GM13977 (cell line): Measurements from ENCODE around the gene MANF.
"Not testable (repeated sequence)": the region's sequence is repeated elsewhere in the genome, so short reads cannot be mapped to it uniquely, and the experiment has no call there.

Experiments
- DNase-seq: peaks from one replicate; pipeline ENCODE4 v3.0.0; 2012; ENCODE audit warnings: low spot score
- in situ Hi-C: fragments of 300-500 bp; cut with MboI; formaldehyde crosslinking; loops from one replicate; pipeline ENCODE4 v1.12.0; 2022; ENCODE audit warnings: low sequenced_read_pairs, low pct_unique_long_range_greater_than_20kb, mixed read lengths, inconsistent platforms; ENCODE audit not compliant: unreplicated experiment
- TF ChIP-seq, protein P1 (sequence below): IDR thresholded peaks from 2 replicates; pipeline ENCODE4 v1.5.1; 2012; ENCODE audit warnings: mild to moderate bottlenecking, control low read depth; ENCODE audit not compliant: insufficient read depth; ENCODE audit errors: extremely low read depth, missing control alignments

Gene MANF

DNA sequence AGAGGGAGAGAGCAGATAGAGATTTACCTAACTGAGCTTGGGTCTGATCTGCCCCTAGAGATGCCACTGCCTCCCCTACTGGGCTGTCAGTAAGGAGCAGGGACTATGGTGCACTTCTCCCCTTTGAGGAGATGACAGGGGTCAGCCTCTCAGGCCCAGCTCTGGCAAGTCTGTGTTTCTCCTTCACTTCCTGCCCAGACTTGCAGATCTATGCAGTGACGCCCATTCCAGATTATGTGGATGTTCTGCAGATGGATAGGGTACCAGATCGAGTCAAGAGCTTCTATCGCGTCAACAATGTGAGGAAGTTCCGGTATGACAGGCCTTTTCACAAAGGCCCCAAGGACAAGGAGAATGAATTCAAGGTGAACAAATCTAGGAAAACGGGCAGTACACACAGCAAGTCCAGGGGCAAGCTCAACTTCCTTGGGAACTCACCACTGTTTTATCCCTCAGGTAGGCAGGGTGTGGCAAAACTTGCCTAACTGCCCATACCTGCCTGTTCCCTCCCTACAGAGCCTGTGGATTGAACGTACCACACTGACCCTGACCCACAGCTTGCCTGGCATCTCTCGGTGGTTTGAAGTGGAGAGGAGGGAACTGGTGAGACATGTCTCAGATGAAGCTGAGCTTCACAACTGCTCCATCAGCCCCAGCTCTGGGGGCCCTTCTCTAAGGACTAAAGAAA is 29.1 kb upstream of the MANF start:
- TF ChIP-seq, protein P1, sequence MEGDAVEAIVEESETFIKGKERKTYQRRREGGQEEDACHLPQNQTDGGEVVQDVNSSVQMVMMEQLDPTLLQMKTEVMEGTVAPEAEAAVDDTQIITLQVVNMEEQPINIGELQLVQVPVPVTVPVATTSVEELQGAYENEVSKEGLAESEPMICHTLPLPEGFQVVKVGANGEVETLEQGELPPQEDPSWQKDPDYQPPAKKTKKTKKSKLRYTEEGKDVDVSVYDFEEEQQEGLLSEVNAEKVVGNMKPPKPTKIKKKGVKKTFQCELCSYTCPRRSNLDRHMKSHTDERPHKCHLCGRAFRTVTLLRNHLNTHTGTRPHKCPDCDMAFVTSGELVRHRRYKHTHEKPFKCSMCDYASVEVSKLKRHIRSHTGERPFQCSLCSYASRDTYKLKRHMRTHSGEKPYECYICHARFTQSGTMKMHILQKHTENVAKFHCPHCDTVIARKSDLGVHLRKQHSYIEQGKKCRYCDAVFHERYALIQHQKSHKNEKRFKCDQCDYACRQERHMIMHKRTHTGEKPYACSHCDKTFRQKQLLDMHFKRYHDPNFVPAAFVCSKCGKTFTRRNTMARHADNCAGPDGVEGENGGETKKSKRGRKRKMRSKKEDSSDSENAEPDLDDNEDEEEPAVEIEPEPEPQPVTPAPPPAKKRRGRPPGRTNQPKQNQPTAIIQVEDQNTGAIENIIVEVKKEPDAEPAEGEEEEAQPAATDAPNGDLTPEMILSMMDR: no peak
- DNase-seq: no peak
- in situ Hi-C loops: no loop called here

DNA sequence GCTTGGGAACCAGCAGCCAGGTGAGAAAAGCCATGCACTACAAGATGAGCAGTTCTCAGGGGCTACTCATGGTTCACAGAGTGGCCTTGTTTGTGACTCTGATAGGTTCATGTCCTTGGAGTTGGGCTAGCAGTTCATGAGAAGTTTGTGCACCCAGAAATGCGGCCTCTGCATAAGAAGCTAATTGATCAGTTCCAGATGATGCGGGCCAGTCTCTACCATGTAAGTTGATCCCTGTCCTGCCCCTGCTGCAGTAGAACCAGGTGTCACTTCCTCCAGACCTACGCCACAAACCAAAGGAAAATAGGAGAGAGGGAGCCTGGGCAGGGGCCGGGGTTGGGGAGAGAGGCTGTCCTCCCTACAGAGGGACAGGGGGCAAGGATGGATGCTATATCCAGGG is 27.2 kb upstream of the MANF start:
- no peak for DNase-seq
- TF ChIP-seq, protein P1: no peak
- in situ Hi-C loops: no loop called here

DNA sequence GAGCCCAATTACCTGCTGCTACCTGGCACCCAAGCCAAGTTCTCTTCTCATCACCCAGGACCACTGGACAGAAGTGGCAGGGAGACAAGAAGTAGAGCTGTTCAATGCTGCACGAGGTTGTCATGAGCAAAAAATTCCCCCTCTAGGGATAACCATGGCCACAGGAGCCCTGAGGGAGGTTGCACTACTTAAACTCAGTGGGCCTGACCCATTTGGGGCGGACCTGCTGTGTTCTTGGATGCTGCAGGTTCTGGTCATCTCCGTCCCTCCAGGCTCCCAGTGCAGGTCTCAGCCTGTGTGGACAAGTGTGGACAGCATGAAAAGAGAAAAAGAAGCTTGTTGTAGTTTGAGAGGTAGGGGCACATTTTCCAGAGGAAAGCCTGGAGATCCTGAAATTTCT is 26.1 kb upstream of the MANF start:
- in situ Hi-C loops: no loop called here
- DNase-seq: no peak
- TF ChIP-seq, protein P1: no peak

DNA sequence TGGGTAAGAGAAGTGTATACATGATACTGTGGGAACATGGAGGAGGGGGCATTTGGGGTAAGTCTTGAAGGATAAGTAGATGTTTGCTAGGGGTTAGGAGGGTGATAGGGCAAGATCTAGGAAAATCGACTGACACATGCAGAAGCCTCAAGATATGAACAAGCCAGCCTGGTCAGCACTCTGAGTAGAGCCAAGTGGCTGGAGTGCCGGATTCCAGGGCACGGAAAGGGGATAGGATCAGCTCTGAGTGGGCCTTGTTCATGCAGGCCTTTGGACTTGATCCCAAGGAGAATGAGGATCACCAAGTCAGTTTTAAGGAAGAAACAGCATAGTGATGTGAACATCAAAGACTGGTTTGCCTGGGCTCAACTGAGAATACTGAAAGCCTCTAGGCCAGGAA is 24.3 kb upstream of the MANF start:
- in situ Hi-C loops: no loop called here
- DNase-seq: no peak
- TF ChIP-seq, protein P1: no peak

DNA sequence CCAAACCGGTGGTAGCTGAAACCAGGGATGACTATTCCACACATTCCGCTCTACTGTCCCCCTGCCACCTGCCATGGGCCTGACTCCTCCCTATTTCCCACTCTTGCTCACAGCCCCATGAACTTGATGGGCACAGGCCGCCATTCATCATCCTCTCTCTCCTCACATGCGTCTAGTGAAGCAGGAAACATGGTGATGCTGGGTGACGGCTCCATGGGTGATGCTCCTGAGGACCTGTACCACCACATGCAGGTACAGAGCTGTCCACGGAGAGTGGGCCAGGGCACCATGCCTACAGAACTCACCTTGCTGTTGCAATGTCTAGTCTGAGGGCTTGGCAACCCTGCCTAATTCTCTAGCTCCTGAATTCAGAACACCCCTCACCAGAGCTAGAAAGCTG is 23.3 kb upstream of the MANF start:
- TF ChIP-seq, protein P1: no peak
- in situ Hi-C loops: no loop called here
- DNase-seq: no peak

DNA sequence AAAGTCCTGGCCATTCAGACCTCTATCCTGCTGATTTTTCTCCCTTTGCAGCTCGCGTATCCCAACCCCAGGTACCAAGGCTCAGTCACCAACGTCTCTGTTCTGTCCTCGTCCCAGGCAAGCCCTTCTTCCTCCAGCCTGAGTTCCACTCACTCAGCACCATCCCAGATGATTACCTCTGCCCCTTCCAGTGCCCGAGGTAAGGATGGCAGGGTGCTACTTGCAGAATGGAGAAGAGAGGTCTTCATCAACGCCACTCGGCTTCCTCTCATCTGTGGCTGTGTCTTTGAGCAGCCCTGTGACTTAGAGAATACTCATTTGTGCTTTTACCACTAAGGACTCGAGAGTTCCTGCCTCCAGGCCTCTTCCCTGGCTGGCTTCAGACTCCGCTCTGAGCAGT is 22.6 kb upstream of the MANF start:
- TF ChIP-seq, protein P1: no peak
- DNase-seq: no peak
- in situ Hi-C loops: no loop called here

DNA sequence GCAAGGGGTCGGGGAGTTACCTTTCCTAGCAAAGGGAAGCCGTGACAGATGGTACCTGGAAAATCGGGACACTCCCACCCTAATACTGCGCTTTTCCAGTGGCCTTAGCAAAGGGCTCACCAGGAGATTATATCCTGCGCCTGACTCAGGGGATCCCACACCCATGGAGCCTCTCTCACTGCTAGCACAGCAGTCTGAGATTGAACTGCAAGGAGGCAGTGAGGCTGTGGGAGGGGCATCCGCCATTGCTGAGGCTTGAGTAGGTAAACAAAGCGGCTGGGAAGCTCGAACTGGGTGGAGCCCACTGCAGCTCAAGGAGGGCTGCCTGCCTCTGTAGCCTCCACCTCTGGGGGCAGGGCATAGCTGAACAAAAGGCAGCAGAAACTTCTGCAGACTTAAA is 16.8 kb upstream of the MANF start:
- DNase-seq, in situ Hi-C loops: not testable (repeated sequence)
